GM06990 (cell line): ENCODE data around the gene HTR6.

Source experiments
- DNase-seq: peaks from one replicate; pipeline ENCODE4 v3.0.0-alpha.2; 2011; ENCODE audit not compliant: insufficient read length; ENCODE audit errors: extremely low read depth
- H3K27me3 ChIP-seq: replicated peaks from 2 replicates; pipeline ENCODE4 v1.6.0; 2011; ENCODE audit warnings: low read length; ENCODE audit not compliant: control insufficient read depth, insufficient read depth
- H3K36me3 ChIP-seq: 2 replicates; pipeline ENCODE4 v1.5.1; 2011; ENCODE audit warnings: low read length; ENCODE audit not compliant: control insufficient read depth, insufficient read depth
- H3K4me3 ChIP-seq: replicated peaks from 2 replicates; pipeline ENCODE4 v1.5.1; 2011; ENCODE audit warnings: low read depth, mild to moderate bottlenecking, control low read depth, low read length
- CTCF ChIP-seq: IDR thresholded peaks from 2 replicates; pipeline ENCODE4 v1.5.1; 2011; ENCODE audit warnings: low read length, control low read depth, mild to moderate bottlenecking, inconsistent platforms; ENCODE audit not compliant: insufficient read depth, poor library complexity, severe bottlenecking

The HTR6 gene

DNA sequence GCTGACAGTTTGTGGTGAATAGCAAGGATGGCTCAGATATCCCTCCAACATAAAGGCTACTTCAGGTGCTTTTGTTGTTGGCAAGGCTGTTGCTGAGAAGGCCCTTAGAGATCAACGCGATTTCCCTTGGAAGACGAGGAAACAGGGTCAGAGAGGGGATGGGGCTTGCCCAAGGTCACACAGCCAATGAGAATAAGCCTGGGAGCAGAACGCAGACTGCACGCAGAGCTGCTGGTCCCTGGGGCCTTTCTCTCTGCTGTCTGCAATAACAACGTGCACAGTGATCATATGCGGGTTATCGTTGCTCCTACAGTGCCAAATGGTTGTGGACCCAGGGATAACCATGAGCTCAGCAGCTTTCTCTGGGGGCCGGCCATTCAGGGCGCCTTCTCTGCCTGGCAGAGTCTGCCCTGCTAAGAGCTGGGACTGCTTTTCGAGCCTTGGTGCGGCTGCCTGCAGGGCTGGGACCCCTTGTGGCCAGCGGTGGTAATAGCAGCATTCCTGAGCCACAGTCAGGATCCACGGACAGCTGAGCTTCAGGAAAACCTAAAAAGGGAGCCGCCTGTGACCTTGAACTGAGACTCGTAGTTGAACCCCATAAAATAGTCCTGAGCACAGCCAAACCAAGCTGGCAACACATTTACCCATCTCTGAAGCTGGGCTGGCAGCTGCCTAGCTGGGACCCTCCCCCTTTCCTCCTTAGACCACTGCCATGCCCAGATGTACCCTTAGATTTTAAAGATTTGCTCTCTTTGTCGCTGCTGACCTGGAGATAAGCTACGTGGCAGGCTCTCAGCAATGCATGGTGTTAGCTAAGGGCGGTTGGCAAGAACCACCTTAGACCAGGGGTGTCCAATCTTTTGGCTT, 39.8 kb downstream of the HTR6 start:
- no peaks in the 10 kb centered on the region for H3K27me3 ChIP-seq
- peak; percentile 95 for TF ChIP-seq CTCF
- H3K36me3 ChIP-seq: no peaks in the 10 kb centered on the region; the same call in 1 of the 2 replicates
- H3K4me3 ChIP-seq: no peak overlapping the region
- peak; percentile 29 for DNase-seq

- H3K4me3 ChIP-seq: no peak overlapping the region
- DNase-seq: no peak
Measured at GRCh38 chr1:19705464-19705863, 40.8 kb downstream of the HTR6 start.

GRCh38 chr1:19706136-19706535, 41.5 kb downstream of the HTR6 start:
- Histone ChIP-seq H3K36me3 (no peaks in the 10 kb centered on the region), H3K4me3 (no peak overlapping the region), H3K27me3 (no peaks in the 10 kb centered on the region)
- TF ChIP-seq CTCF: no peak
- no peak for DNase-seq

More at GRCh38 chr1:19705464-19705863, 40.8 kb downstream of the HTR6 start:
- Histone ChIP-seq H3K27me3 (no peaks in the 10 kb centered on the region), H3K36me3 (no peaks in the 10 kb centered on the region; the same call in 1 of the 2 replicates)
- no peak for TF ChIP-seq CTCF

DNA sequence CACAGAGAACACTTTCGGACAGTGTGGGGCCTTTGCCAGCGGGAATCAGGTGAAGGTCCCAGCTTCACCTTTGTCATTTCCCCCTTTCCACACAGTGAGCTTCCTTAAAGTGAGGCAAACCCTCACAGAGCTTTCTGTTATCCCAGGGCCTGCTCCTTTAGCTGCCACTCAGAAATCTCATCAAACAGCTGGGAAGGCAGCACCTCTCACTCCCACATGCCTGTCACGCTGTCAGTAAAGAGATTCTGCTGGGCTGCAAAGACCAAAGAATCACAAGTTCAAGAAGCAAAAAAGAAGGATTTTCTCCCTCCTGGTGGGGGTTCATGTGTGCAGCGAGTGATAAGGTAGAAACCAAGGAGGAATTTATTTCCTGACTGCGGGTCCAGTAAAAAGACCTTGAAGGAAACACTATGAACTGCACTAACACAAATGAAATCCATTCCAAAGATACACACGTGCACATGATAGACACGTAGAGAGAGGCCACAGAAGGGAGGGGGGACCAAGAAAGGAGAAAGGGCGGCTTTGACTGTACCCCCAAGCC, 44.0 kb downstream of the HTR6 start:
- no peak for TF ChIP-seq CTCF
- H3K36me3 ChIP-seq: no peaks in the 10 kb centered on the region
- no peaks in the 10 kb centered on the region for H3K27me3 ChIP-seq
- no peak overlapping the region for H3K4me3 ChIP-seq
- no peak for DNase-seq

GRCh38 chr1:19709260-19709793, 44.7 kb downstream of the HTR6 start:
- Histone ChIP-seq H3K4me3 (no peak overlapping the region), H3K36me3 (no peaks in the 10 kb centered on the region), H3K27me3 (no peaks in the 10 kb centered on the region)
- DNase-seq: no peak
- no peak for TF ChIP-seq CTCF
